Measurements from ENCODE around the gene CDK19.

Gene CDK19

GRCh38 chr6:110621061-110621460, 194.2 kb downstream of the CDK19 start:
- no peak for DNase-seq (ENCODE audit: low read depth)
- TF ChIP-seq CTCF (IDR thresholded peaks at IDR 0.05; ENCODE audit: insufficient read depth, low read depth, low read length, missing control alignments) = no peak
- H3K4me3 ChIP-seq (ENCODE audit: low read depth, low read length) = no peak overlapping the region

- no peak for TF ChIP-seq CTCF (IDR thresholded peaks at IDR 0.05; ENCODE audit: insufficient read depth, low read depth, low read length, missing control alignments)
- H3K4me3 ChIP-seq (ENCODE audit: low read depth, low read length) = no peak overlapping the region
- DNase-seq (ENCODE audit: low read depth) = no peak
These were observed 195.2 kb downstream of the CDK19 start for GRCh38 chr6:110620065-110620464.

GRCh38 chr6:110619275-110619908, 195.9 kb downstream of the CDK19 start:
- no peak for DNase-seq (ENCODE audit: low read depth)
- no peak for TF ChIP-seq CTCF (IDR thresholded peaks at IDR 0.05; ENCODE audit: insufficient read depth, low read depth, low read length, missing control alignments)

GRCh38 chr6:110618591-110619267, 196.5 kb downstream of the CDK19 start:
- peak; percentile 21 for DNase-seq (ENCODE audit: low read depth)
- no peak overlapping the region for H3K4me3 ChIP-seq (ENCODE audit: low read depth, low read length)
- peak; percentile 6 for TF ChIP-seq CTCF (IDR thresholded peaks at IDR 0.05; ENCODE audit: insufficient read depth, low read depth, low read length, missing control alignments)

More at GRCh38 chr6:110619275-110619908, 195.9 kb downstream of the CDK19 start:
- H3K4me3 ChIP-seq (ENCODE audit: low read depth, low read length) = no peak overlapping the region

- no peak overlapping the region for H3K4me3 ChIP-seq (ENCODE audit: low read depth, low read length)
- DNase-seq (ENCODE audit: low read depth) = peak; percentile 85
- TF ChIP-seq CTCF (IDR thresholded peaks at IDR 0.05; ENCODE audit: insufficient read depth, low read depth, low read length, missing control alignments) = no peak
These were observed 198.2 kb downstream of the CDK19 start for GRCh38 chr6:110617057-110617456.

- DNase-seq (ENCODE audit: low read depth) = no peak
- TF ChIP-seq CTCF (IDR thresholded peaks at IDR 0.05; ENCODE audit: insufficient read depth, low read depth, low read length, missing control alignments) = no peak
- H3K4me3 ChIP-seq (ENCODE audit: low read depth, low read length) = no peak overlapping the region
These were observed 199.5 kb downstream of the CDK19 start for GRCh38 chr6:110615722-110616121.

Data from GM12865 (cell line).